Liver (tissue), 9 donors: ENCODE measurements around the gene PFDN4. TPM values are rescaled to one million over a fixed set of nuclear protein-coding genes. Genes with fewer than 3 reads are reported as not detected.

ENCODE experiments used
- DNase-seq: peaks from one replicate; pipeline ENCODE4 v3.0.0-alpha.2; 2017; ENCODE audit warnings: low spot score
- H3K27ac ChIP-seq, 2 donors: one replicate each; pipeline ENCODE4 v1.7.0; 2013; ENCODE audit warnings: inconsistent platforms in 2 of 2, low read length in 2 of 2, control low read depth in 1 of 2, low read depth in 1 of 2, mild to moderate bottlenecking in 1 of 2
- H3K27me3 ChIP-seq, 4 donors: one replicate each; pipeline versions ENCODE4 v1.6.1 to v1.7.0; 2013; ENCODE audit warnings: low read length in 3 of 4, inconsistent platforms in 1 of 4, mild to moderate bottlenecking in 1 of 4, moderate library complexity in 1 of 4; ENCODE audit not compliant: control insufficient read depth in 4 of 4, insufficient read depth in 4 of 4
- H3K36me3 ChIP-seq, 4 donors: one replicate each; pipeline versions ENCODE4 v1.6.1 to v1.7.0; 2013; ENCODE audit warnings: low read length in 3 of 4, mild to moderate bottlenecking in 3 of 4, low read depth in 1 of 4, moderate library complexity in 1 of 4; ENCODE audit not compliant: control insufficient read depth in 4 of 4, insufficient read depth in 3 of 4
- H3K4me1 ChIP-seq, 4 donors: one replicate each; pipeline versions ENCODE4 v1.6.1 to v1.7.0; 2013; ENCODE audit warnings: low read length in 3 of 4, mild to moderate bottlenecking in 3 of 4, moderate library complexity in 1 of 4; ENCODE audit not compliant: control insufficient read depth in 4 of 4, insufficient read depth in 4 of 4
- H3K4me3 ChIP-seq, 3 donors: one replicate each; pipeline versions ENCODE4 v1.6.1 to v1.7.0; 2013; ENCODE audit warnings: low read length in 3 of 3, control low read depth in 1 of 3, low read depth in 1 of 3, mild to moderate bottlenecking in 1 of 3
- H3K9ac ChIP-seq, 2 donors: one replicate each; pipeline ENCODE4 v1.7.0; 2013; ENCODE audit warnings: low read length in 2 of 2, mild to moderate bottlenecking in 2 of 2, moderate library complexity in 2 of 2, control low read depth in 1 of 2, low read depth in 1 of 2
- H3K9me3 ChIP-seq, 4 donors: one replicate each; pipeline versions ENCODE4 v1.6.1 to v1.7.0; 2013; ENCODE audit warnings: low read length in 3 of 4; ENCODE audit not compliant: control insufficient read depth in 4 of 4
- ATF3 ChIP-seq: IDR thresholded peaks from 2 replicates; pipeline ENCODE4 v1.6.1; 2016; ENCODE audit warnings: antibody characterized with exemption
- CTCF ChIP-seq: fragments of 150-350 bp; IDR thresholded peaks from 2 replicates; pipeline ENCODE4 v1.5.1; 2017; ENCODE audit warnings: improper control_type of control experiment, low read depth, low read length; ENCODE audit not compliant: missing input control
- EGR1 ChIP-seq, 2 donors: IDR thresholded peaks; 2 replicates each; pipeline ENCODE4 v1.6.1; 2016 to 2018; ENCODE audit warnings: antibody characterized with exemption in 2 of 2, low read depth in 2 of 2
- FOXA1 ChIP-seq: IDR thresholded peaks from 2 replicates; pipeline ENCODE4 v1.6.1; 2016; ENCODE audit warnings: antibody characterized with exemption
- FOXA2 ChIP-seq: IDR thresholded peaks from 2 replicates; pipeline ENCODE4 v1.6.1; 2016; ENCODE audit warnings: antibody characterized with exemption
- GABPA ChIP-seq, 2 donors: IDR thresholded peaks in 1 of 2; conservative IDR thresholded peaks in 1 of 2; 2 replicates each; pipeline ENCODE4 v1.6.1; 2016; ENCODE audit warnings: antibody characterized with exemption in 2 of 2, mild to moderate bottlenecking in 1 of 2, moderate library complexity in 1 of 2
- HNF4A ChIP-seq, 2 donors: conservative IDR thresholded peaks; 2 replicates each; pipeline ENCODE4 v1.6.1; 2016; ENCODE audit warnings: antibody characterized with exemption in 2 of 2, mild to moderate bottlenecking in 2 of 2
- HNF4G ChIP-seq: IDR thresholded peaks from 2 replicates; pipeline ENCODE4 v1.6.1; 2016; ENCODE audit warnings: antibody characterized with exemption
- JUND ChIP-seq, 2 donors: IDR thresholded peaks; 2 replicates each; pipeline ENCODE4 v1.6.1; 2016; ENCODE audit warnings: antibody characterized with exemption in 2 of 2
- REST ChIP-seq: IDR thresholded peaks from 2 replicates; pipeline ENCODE4 v1.6.1; 2016; ENCODE audit warnings: antibody characterized with exemption, mild to moderate bottlenecking
- RXRA ChIP-seq, 2 donors: IDR thresholded peaks; 2 replicates each; pipeline ENCODE4 v1.6.1; 2017 to 2018; ENCODE audit warnings: antibody characterized with exemption in 2 of 2, mild to moderate bottlenecking in 1 of 2
- SP1 ChIP-seq: IDR thresholded peaks from 2 replicates; pipeline ENCODE4 v1.6.1; 2018; ENCODE audit warnings: antibody characterized with exemption, mild to moderate bottlenecking
- TAF1 ChIP-seq: conservative IDR thresholded peaks from 2 replicates; pipeline ENCODE4 v1.6.1; 2016; ENCODE audit warnings: antibody characterized with exemption, mild to moderate bottlenecking
- YY1 ChIP-seq: IDR thresholded peaks from 2 replicates; pipeline ENCODE4 v1.6.1; 2016; ENCODE audit warnings: antibody characterized with exemption, mild to moderate bottlenecking
- ZBTB33 ChIP-seq: IDR thresholded peaks from 2 replicates; pipeline ENCODE4 v1.6.1; 2016; ENCODE audit warnings: antibody characterized with exemption
- WGBS: extraction: QIAGEN DNeasy Blood & Tissue Kit; methylation state at CpG from one replicate; pipeline ENCODE4 v1.1.7; 2013; 5-methylcytosine and 5-hydroxymethylcytosine counted together
- polyA plus RNA-seq, 2 donors: library from polyadenylated mRNA; stranded (reverse) in 1 of 2; unstranded in 1 of 2; fragments of 200-250 nt in 1 of 2; fragments of >200 nt in 1 of 2; fragmentation: Nextera tagmentation in 1 of 2; extraction: Ambion mirVana in 1 of 2; gene quantifications; one replicate each; pipeline versions ENCODE4 v1.2.1 to v1.2.3, GENCODE V29; 2013 to 2015
- total RNA-seq, 2 donors: library from RNA; depleted of rRNA; stranded (reverse); fragments of >200 nt; gene quantifications; one replicate each; pipeline ENCODE4 v1.2.3, GENCODE V29; 2014
- TF ChIP-seq, protein P1 (sequence below): IDR thresholded peaks from 2 replicates; pipeline ENCODE4 v1.6.1; 2016; ENCODE audit warnings: antibody characterized with exemption
- donor health status: healthy.
- donor health status: healthy.
- donor health status: healthy.
- donor health status: healthy.
- donor health status: healthy.

Gene PFDN4
- total and polyA plus RNA-seq, 4 donors: 12.9 to 17.3 (median 13.5) TPM

- H3K27me3 ChIP-seq: no peaks in the 10 kb centered on the region
- H3K9ac ChIP-seq: no peak overlapping the region
- no peaks in the 10 kb centered on the region for H3K9me3 ChIP-seq
- H3K4me3 ChIP-seq: no peak overlapping the region
- 83% methylated on average over 3 of the region's 3 CpGs for WGBS
- no peaks in the 10 kb centered on the region for H3K36me3 ChIP-seq
- TF ChIP-seq ZBTB33: no peak
- TF ChIP-seq CTCF: no peak
- TF ChIP-seq RXRA (IDR thresholded peaks at IDR 0.05): no peak
- no peaks in the 10 kb centered on the region for H3K4me1 ChIP-seq
- no peak overlapping the region for H3K27ac ChIP-seq
- DNase-seq: no peak
Observed at GRCh38 chr20:54251096-54251495, 43.2 kb downstream of the PFDN4 start.

DNA sequence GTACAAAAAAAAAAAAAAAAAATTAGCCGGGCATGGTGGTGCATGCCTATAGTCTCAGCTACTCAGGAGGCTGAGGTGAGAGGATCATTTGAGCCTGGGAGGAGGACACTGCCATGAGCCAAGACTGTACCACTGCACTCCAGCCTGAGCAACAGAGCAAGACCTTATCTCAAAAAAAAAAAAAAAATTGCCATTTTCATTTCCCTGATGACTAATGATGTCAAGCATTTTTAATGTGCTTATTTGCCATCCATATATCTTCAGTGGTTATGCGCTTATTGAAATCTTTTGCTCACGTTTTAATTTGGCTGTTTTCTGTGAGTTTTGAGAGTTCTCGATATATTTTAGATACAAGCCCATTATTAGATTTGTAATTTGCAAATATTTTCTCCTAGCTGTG lies 46.7 kb downstream of the PFDN4 start:
- Histone ChIP-seq H3K4me3 (no peak overlapping the region), H3K36me3 (no peaks in the 10 kb centered on the region), H3K27ac (no peak overlapping the region), H3K4me1 (no peaks in the 10 kb centered on the region), H3K9me3 (no peaks in the 10 kb centered on the region), H3K9ac (no peak overlapping the region), H3K27me3 (no peaks in the 10 kb centered on the region)
- no peak for DNase-seq
- TF ChIP-seq REST: no peak
- TF ChIP-seq JUND (IDR thresholded peaks at IDR 0.05): no peak
- TF ChIP-seq TAF1: no peak
- TF ChIP-seq HNF4A (conservative IDR thresholded peaks at IDR 0.05): no peak
- no peak for TF ChIP-seq FOXA2
- TF ChIP-seq CTCF: no peak
- TF ChIP-seq EGR1 (IDR thresholded peaks at IDR 0.05; ENCODE audit: low read depth in 2 of 2): no peak
- TF ChIP-seq GABPA (IDR thresholded peaks at IDR 0.05 in 1 of 2, conservative IDR thresholded peaks at IDR 0.05 in 1 of 2): no peak
- TF ChIP-seq, protein P1, sequence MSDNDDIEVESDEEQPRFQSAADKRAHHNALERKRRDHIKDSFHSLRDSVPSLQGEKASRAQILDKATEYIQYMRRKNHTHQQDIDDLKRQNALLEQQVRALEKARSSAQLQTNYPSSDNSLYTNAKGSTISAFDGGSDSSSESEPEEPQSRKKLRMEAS: no peak
- TF ChIP-seq SP1: no peak
- no peak for TF ChIP-seq FOXA1
- TF ChIP-seq YY1: no peak
- TF ChIP-seq RXRA (IDR thresholded peaks at IDR 0.05): no peak
- no peak for TF ChIP-seq HNF4G
- TF ChIP-seq ATF3: no peak
- WGBS: 86% methylated on average over 4 of the region's 4 CpGs
